Pulmonary artery endothelial cell (primary cell): ENCODE data around the gene INS. TPM values are rescaled to one million over a fixed set of nuclear protein-coding genes. Genes with fewer than 3 reads are reported as not detected.
A peak's percentile ranks its signal among the peaks of the same experiment; 100 is the strongest.

ENCODE experiments used
- DNase-seq: peaks from one replicate; pipeline ENCODE4 v3.0.0-alpha.2; 2011; ENCODE audit warnings: low read depth, low spot score
- total RNA-seq: library from RNA; depleted of rRNA; stranded (reverse); fragments of >200 nt; gene quantifications from 2 replicates; pipeline ENCODE4 v1.2.3, GENCODE V29; 2014

The INS gene
- total RNA-seq, 1 donor from 2014 or later, result not detected

DNA sequence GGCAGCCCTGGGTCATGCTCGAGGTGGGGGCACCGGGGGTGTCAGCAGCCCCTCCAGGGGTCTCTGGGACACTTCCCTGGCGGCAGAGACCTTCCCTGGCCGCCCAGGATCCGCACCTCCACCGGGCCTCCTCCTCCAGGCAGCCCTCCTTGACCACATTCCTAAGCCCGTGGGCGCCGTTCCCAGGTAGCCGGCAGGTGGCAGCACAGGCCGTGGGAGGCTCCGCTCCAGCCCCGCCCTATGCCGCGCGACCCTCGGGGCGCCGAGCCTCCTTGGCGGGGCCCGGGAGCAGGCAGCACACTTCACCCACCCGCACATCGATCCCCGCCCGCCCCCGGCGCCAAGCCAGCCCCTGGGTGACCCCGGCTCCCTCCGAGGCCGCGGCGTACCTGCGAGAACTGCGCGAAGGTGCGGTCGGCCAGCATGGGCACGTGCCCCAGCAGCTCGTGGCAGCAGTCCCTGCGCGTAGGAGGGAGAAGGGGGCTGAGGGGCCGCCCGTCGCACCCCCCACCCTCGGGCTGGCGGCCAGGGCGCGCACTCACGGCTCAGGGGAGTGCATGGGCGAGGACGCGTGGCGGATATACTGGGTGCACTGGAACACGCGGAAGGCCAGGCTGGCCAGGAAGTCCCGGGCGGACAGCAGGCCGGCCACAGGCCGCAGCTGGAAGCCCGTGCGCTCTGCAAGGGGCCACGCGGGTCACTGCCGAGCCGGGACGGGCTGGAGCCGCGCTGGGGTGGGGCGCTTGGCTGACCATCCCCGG lies 5.3 kb upstream of the INS start:
- no peak for DNase-seq

DNA sequence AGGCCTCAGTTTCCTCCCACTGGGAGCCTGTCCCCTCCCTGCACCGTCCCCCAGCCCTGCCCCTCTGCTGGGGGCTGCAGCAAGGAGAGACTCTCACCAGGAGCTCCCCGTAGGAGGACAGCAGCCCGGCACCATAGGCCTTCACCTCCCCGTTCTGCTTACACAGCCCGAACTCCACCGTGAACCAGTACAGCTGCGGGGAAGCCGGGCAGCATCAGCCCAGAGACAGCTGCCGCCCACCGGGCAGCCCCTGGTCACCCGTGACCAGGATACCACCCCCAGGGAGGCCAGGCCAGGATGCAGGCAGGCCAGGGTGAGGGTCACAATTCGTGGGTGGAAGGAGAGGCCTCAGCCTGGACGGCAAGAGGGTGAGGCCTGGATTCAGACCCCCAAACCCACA lies 4.6 kb upstream of the INS start:
- no peak for DNase-seq

- no peak for DNase-seq
Measured at GRCh38 chr11:2164861-2165555, 4.0 kb upstream of the INS start.

DNA sequence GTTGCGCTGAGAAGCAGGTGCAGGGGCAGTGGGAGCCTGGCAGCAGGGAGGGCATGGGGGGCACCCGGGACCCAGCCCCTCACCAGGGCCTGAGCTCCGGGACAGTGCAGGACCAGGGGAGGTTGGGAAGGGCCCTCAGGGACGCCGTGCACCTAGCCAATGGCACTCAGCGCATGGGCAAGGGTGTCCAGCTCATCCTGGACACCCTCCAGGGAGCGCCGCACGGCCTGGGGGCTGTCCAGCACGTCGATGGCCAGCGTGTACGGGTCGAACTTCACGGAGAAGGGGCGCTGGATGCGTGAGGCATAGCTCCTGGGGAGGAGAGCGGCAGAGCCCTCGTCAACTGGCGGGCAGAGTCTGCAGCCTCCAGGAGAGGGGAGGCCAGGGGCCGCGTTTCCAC lies 3.1 kb upstream of the INS start:
- DNase-seq, result no peak

DNA sequence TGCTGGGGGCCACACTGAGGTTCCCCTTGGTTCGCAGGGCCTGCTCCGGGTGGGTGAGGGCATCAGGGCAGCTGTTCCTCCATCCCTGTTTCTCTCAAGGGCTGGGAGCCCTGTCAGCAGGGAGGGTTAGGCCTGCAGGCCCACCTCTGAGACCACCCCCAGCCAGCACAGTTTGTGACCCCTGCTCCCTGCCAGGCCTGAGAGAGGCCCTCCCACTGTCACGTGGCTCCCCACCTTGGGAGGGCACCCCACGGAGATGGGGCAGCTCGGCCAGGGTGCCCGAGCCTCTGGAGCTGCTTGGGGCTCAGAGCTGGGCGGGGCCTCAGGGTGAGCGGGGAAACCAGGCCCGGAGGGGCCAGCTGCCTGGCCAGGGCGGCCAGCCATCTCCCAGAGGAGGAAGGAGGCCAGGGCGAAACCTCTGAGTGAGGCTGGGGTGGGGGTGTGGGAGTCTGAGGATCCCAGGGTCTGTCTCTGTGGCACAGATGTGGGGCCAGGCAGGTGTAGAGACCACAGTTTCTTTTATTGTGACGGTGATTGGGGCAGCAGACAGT lies 2.5 kb upstream of the INS start:
- DNase-seq, result no peak

DNA sequence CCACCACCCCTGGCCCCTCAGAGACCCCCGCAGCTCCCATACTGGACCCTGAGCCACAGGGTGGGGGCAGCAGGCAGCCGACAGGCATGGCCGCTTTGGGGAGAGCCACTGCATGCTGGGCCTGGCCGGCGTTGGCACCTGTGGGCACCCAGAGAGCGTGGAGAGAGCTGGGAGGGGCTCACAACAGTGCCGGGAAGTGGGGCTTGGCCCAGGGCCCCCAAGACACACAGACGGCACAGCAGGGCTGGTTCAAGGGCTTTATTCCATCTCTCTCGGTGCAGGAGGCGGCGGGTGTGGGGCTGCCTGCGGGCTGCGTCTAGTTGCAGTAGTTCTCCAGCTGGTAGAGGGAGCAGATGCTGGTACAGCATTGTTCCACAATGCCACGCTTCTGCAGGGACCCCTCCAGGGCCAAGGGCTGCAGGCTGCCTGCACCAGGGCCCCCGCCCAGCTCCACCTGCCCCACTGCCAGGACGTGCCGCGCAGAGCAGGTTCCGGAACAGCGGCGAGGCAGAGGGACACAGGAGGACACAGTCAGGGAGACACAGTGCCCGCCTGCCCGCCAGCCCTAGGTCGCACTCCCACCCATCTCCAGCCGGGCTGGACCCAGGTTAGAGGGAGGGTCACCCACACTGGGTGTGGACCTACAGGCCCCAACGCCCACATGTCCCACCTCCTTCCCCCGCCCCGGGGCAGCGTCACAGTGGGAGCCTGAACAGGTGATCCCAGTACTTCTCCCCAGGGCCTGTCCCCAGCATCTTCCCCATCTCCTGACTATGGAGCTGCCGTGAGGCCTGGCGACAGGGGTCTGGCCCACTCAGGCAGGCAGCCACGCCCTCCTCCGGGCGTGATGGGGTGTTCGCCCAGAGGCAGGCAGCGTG lies 1.2 kb downstream of the INS start:
- DNase-seq, result no peak

DNA sequence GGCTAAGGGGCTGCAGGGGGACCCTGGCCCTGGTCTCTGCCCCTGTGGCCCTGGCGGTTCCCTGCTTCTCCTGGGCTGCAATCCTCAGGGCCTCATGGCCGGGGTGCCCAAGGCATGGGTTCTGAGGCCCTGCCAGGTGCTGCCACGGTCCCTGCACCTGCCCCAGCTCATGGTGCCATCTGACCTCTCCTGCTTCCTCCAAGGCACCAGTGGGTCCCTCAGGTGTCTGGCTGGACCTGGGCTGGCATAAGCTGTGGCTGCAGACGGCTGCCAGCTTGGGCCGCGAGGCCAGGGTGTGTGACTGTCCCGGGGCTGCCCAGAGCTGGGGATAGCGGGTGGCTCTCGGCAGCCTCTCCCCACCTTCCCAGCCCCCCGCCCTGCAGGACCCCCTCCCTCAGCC lies 2.0 kb downstream of the INS start:
- DNase-seq, result no peak

GRCh38 chr11:2158296-2158737 lies 2.7 kb downstream of the INS start:
- no peak for DNase-seq

GRCh38 chr11:2157294-2158040 lies 3.5 kb downstream of the INS start:
- no peak for DNase-seq

- DNase-seq, result no peak
Measured at GRCh38 chr11:2156416-2157182, 4.4 kb downstream of the INS start.

GRCh38 chr11:2155511-2155910 lies 5.5 kb downstream of the INS start:
- DNase-seq, result no peak

DNA sequence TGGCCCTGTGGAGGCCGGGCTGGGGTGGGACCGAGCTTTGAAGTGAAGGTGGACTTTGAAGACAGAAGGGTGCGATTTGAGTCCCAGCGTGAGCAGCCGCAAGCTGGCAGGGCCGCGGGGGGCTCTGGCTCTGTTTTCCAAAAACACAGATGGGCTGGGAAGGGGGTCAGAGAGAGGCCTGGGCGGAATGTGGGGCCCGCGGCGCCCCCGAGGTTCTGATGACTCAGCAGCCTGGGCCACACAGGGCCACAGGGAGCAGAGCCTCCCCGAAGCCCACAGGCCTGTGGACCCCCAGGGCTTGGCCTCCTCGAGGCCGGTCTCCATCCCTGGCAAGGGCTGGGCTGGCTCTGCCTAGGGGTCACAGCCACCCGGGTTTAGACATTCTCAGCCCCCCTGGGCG lies 6.1 kb downstream of the INS start:
- no peak for DNase-seq

DNA sequence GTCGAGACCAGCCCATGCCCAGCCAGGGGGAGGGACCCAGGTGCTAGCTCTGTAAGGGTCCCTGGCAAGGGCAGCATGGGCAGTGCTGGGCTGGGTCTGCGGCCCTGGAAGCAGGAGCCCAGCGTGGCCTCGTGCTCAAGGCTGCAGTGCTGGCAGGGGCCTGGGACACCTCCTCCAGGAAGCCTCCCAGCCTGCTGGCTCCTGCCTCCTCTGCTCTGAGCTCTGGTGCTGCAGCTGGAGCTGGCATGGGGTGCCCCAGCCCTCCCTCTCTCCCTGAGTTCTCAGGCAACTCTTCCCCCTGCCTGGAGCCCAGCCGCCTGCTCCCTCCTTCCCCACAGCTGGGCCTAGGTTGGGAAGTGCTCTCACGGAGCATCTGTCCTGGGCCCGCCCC lies 6.8 kb downstream of the INS start:
- DNase-seq, result no peak

- no peak for DNase-seq
Measured at GRCh38 chr11:2153581-2154194, 7.3 kb downstream of the INS start.

DNA sequence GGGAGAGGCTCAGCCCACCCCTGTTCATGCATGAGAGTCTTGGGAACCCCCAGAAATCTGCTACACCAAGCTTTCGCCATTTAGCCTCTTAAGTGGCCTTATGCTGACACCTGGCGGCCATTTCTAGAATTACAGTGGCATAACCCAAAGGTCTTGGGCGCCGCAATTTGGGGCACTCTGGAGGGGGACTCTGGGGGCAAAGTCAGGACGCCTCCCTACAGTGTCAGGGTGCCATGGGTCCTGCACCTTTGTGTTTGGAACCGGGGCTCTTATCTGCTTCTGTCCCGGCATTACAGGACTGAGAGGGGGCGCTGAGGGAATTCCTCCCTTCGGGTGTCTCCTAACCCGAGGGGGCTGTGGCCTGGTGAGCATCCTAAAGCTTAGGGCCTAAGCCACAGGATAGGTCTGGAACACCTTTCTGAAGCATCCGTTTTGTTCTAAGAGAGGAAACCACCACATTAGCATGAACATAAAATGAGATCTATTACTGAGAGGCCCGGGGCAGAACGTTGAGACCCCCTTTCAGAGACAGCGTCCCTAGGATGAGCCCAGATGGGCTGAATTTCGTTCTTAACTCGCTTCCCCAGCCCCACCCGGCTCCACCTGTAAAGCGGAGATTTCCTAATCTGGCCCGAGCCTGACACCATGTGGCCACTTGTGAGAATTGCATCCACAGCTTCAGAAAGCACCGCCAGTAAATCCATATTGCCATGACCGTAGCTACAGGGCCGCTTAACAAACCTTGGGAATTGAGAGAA lies 9.3 kb downstream of the INS start:
- no peak for DNase-seq

- DNase-seq, result peak; percentile 45
Measured at GRCh38 chr11:2149864-2150847, 10.9 kb downstream of the INS start.

DNA sequence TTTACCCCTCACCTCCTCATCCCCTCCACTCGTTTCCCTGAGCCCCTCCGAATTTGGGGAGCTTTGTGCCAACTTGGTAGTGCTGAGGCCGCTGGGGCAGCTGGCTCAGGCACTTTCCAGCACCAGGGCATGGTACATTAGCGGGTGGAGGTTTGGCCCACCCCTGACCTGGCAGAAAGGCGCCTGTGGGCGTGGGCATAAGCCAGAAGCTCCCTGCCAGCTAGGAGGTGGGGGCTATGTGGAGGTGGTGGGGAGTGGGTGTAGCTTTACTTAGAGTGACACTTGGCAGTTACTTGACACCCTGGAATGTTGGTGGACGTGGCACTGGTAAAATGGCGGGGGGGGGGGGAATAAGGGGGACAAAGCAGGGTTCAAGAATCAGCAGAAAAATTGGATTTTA lies 11.5 kb downstream of the INS start:
- DNase-seq, result no peak

DNA sequence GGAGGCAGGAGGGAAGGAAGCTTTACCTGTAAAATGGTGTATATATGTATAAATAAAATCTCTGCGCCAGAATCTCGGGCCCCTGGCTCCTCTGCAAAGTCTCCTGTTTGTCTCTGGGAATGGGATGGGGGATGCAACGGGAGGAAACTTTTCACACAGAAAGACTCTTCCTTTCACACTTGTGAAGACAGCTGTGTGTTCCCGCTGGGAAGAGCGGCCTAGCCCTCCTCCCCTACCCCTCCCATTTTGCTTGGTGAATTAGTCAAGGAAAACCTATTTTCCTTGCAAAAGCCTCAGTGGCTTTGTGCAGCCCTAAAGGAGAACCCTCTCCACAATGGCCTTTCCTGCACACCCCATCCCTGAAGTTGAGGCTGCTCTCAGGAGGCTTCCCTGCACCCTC lies 12.4 kb downstream of the INS start:
- no peak for DNase-seq
